ENCODE data around the gene BPIFB2. TPM values are rescaled to one million over a fixed set of nuclear protein-coding genes. Genes with fewer than 3 reads are reported as not detected.

Gene BPIFB2
- total and polyA plus RNA-seq, 9 donors: 0.26 TPM; not detected in 8

DNA sequence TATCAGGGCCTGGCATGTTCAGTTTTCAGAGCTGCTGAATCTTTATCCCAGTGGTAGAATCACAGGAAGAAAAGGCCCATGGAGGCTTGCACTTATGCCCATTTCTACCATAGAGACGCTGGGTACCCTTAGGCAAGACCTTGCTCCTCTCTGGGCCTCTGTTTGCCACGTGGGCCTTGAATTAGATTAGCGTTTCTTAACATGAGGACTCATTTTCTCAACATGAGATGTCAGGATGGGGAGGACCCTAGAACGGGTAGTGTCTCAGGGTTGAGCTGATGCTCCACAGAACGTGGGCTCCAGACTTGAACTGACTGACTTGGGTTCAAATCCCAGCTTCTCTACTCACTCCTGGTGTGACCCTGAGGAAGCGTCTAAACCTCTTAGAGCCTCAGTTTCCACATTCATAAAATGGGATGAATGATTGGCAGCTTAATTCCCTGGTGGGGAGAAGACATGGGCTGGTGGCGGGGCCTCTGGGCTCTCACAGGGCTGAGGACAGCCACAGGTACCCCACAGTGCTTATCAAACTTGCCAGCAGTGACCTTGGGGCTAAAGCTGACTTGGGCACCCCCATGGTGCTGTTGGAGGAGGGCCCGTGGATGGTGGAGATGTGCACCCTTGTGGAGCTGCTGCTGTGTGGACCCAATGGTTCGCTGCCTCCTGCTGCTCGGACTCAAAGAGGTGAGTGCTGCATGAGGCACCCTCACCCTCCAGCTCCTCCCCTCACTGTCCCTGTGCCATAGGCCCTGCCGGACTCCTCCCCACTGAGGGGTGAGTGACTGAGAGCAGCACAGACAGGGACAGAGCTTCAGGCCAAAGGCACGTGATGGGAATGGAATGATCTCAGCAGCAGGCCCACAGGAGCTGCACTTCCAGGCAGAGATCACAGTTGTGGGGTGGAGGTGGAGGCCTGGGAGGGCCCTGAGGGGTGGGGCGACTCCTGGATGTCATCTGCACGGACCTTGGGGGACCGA, 31.5 kb upstream of the BPIFB2 start:
- Histone ChIP-seq H3K9me3 (no peaks in the 10 kb centered on the region), H3K27me3 (no peaks in the 10 kb centered on the region), H3K4me3 (no peak overlapping the region), H3K4me1 (ENCODE audit: insufficient read depth) (no peaks in the 10 kb centered on the region), H3K27ac (no peak overlapping the region), H3K36me3 (no peaks in the 10 kb centered on the region)
- intact Hi-C loops (cut with DNase I): no loop called here
- WGBS, 3 donors: 79 to 87% (median 79%) methylated on average over 15 of the region's 15 CpGs
- DNase-seq: no peak
- TF ChIP-seq, protein P1, sequence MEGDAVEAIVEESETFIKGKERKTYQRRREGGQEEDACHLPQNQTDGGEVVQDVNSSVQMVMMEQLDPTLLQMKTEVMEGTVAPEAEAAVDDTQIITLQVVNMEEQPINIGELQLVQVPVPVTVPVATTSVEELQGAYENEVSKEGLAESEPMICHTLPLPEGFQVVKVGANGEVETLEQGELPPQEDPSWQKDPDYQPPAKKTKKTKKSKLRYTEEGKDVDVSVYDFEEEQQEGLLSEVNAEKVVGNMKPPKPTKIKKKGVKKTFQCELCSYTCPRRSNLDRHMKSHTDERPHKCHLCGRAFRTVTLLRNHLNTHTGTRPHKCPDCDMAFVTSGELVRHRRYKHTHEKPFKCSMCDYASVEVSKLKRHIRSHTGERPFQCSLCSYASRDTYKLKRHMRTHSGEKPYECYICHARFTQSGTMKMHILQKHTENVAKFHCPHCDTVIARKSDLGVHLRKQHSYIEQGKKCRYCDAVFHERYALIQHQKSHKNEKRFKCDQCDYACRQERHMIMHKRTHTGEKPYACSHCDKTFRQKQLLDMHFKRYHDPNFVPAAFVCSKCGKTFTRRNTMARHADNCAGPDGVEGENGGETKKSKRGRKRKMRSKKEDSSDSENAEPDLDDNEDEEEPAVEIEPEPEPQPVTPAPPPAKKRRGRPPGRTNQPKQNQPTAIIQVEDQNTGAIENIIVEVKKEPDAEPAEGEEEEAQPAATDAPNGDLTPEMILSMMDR (IDR thresholded peaks at IDR 0.05): no peak
- TF ChIP-seq POLR2A (IDR thresholded peaks at IDR 0.05) (no peak), EP300 (IDR thresholded peaks at IDR 0.05) (no peak)

DNA sequence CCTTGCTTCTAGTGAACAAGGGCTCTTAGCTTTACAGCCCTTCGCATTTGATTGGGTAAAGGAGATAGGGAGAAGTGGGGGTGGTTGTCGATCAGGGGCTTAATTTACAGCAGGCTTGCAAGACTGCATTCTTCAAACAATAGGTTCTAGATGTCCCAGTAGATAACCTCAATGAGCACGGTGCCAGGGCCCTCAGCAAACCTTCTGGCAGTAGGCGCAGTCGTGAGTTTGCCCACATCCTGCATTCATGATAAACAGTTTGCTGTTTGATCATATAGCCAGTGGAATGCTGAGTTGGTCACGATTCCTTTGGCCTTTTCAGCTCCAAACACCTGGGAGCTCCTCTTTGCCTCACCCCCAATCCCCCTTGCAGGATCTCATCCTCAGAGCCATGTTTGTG, 30.8 kb upstream of the BPIFB2 start:
- no peak overlapping the region for H3K4me3 ChIP-seq
- H3K27ac ChIP-seq: no peak overlapping the region
- no peaks in the 10 kb centered on the region for H3K4me1 ChIP-seq (ENCODE audit: insufficient read depth)
- H3K9me3 ChIP-seq: no peaks in the 10 kb centered on the region
- 74 to 83% (median 78%) methylated on average over 6 of the region's 6 CpGs for WGBS, 3 donors
- intact Hi-C loops (cut with DNase I): no loop called here
- H3K36me3 ChIP-seq: no peaks in the 10 kb centered on the region
- TF ChIP-seq EP300 (IDR thresholded peaks at IDR 0.05): no peak
- TF ChIP-seq POLR2A (IDR thresholded peaks at IDR 0.05): no peak
- TF ChIP-seq, protein P1 (IDR thresholded peaks at IDR 0.05): no peak
- DNase-seq: no peak
- no peaks in the 10 kb centered on the region for H3K27me3 ChIP-seq

DNA sequence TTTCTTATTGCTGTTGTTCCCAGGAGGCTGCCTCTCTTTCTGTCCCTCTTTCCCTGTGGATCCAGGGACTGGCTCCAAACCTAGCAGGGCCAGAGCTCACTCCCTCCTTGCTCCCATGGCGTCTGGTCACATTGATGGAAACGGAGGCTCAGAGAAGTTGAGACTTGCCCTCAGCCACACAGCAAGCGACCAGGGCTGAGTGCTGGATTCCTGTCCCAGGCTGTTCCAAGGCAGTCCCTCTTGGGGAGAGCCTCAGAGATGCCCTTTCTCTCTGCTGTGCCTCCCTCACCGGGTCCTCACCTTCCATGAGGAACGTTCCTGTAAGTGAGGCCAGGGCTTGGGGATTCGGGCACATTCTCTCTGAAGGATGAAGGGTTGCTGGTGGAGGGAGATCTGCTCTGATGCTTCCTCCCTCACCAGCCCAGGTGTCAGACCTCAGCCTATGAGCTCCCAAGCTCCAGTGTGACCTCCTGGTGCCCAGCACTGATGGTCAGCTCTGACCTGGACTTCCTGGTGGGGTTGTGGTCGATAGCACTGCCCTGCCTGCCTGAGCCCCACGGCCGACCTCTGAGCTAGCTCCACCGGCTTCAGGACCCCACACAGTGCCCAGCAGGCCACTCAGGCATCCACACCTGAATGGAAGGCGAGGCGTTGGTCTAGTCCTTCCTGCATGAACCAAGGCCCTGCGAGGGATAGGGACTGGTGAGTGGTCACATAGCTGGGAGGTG, 30.1 kb upstream of the BPIFB2 start:
- WGBS, 3 donors: 77 to 81% (median 77%) methylated on average over 13 of the region's 13 CpGs
- no peak overlapping the region for H3K27ac ChIP-seq
- intact Hi-C loops (cut with DNase I): no loop called here
- DNase-seq: no peak
- H3K27me3 ChIP-seq: no peaks in the 10 kb centered on the region
- H3K4me1 ChIP-seq (ENCODE audit: insufficient read depth): no peaks in the 10 kb centered on the region
- H3K9me3 ChIP-seq: no peaks in the 10 kb centered on the region
- no peak for TF ChIP-seq EP300 (IDR thresholded peaks at IDR 0.05)
- TF ChIP-seq POLR2A (IDR thresholded peaks at IDR 0.05): no peak
- TF ChIP-seq, protein P1 (IDR thresholded peaks at IDR 0.05): no peak
- H3K36me3 ChIP-seq: no peaks in the 10 kb centered on the region
- no peak overlapping the region for H3K4me3 ChIP-seq

DNA sequence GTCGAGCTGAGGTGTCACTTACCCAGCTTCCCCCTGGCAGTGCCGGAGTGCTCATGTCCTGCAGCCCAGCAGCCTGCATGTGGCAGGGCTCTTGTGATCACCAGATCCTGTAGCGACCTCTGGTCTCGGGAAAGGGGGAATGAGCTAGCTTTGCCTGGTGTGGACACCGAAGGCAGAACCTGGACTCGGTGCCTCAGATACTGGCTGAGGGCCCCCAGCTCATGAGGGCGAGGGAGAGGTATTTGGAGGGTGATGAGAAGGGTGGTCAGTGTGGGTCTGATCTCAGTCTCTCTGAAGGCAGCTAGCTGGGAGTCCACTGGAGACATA, 29.5 kb upstream of the BPIFB2 start:
- no peaks in the 10 kb centered on the region for H3K36me3 ChIP-seq
- H3K4me1 ChIP-seq (ENCODE audit: insufficient read depth): no peaks in the 10 kb centered on the region
- no peak overlapping the region for H3K27ac ChIP-seq
- H3K9me3 ChIP-seq: no peaks in the 10 kb centered on the region
- no peaks in the 10 kb centered on the region for H3K27me3 ChIP-seq
- TF ChIP-seq EP300 (IDR thresholded peaks at IDR 0.05): no peak
- TF ChIP-seq, protein P1 (IDR thresholded peaks at IDR 0.05): no peak
- no peak for TF ChIP-seq POLR2A (IDR thresholded peaks at IDR 0.05)
- no peak overlapping the region for H3K4me3 ChIP-seq
- no peak for DNase-seq
- intact Hi-C loops (cut with DNase I): no loop called here
- WGBS, 3 donors: 74 to 84% (median 78%) methylated on average over 7 of the region's 7 CpGs
